ENCODE results near the gene FAM53A.

The FAM53A gene

GRCh38 chr4:1727117-1728031 lies 43.3 kb upstream of the FAM53A start:
- Histone ChIP-seq H3K4me2 (ENCODE audit: low read length) (no peak overlapping the region), H3K27me3 (ENCODE audit: insufficient read depth, low read length, poor library complexity) (no peaks in the 10 kb centered on the region), H2AK5ac (ENCODE audit: low read length) (no peak overlapping the region), H3K79me2 (ENCODE audit: control insufficient read depth, insufficient read depth, low read length) (peaks cover 16% of the 10 kb centered on the region), H2BK5ac (ENCODE audit: low read length) (no peak overlapping the region), H3K4me3 (ENCODE audit: low read length) (no peak overlapping the region), H3K4me1 (ENCODE audit: control insufficient read depth, low read depth, low read length) (peaks cover 4% of the 10 kb centered on the region), H3K23ac (ENCODE audit: low read length) (no peak overlapping the region), H3K4ac (ENCODE audit: low read depth, low read length) (no peak overlapping the region), H4K8ac (ENCODE audit: low read depth, low read length) (no peak overlapping the region), H4K5ac (ENCODE audit: low read length) (no peak overlapping the region), H3K9ac (ENCODE audit: low read length) (no peak overlapping the region), H3K79me1 (ENCODE audit: low read length) (peaks cover 21% of the 10 kb centered on the region), H3K36me3 (ENCODE audit: control insufficient read depth, insufficient read depth, low read length) (peaks cover 26% of the 10 kb centered on the region), H3K56ac (ENCODE audit: low read length) (no peak overlapping the region), H2BK15ac (replicated peaks; ENCODE audit: low read depth) (no peak overlapping the region), H3K27ac (ENCODE audit: low read depth, low read length) (peak overlapping the region; percentile 22), H2BK120ac (ENCODE audit: low read depth, low read length) (no peak overlapping the region), H3K18ac (ENCODE audit: low read length) (no peak overlapping the region)
- no CpG with 5 or more reads among the region's 18 CpGs for whole genome bisulfite sequencing (ENCODE audit: extremely low coverage, insufficient coverage, low lambda C conversion rate)
- no peak for DNase-seq

DNA sequence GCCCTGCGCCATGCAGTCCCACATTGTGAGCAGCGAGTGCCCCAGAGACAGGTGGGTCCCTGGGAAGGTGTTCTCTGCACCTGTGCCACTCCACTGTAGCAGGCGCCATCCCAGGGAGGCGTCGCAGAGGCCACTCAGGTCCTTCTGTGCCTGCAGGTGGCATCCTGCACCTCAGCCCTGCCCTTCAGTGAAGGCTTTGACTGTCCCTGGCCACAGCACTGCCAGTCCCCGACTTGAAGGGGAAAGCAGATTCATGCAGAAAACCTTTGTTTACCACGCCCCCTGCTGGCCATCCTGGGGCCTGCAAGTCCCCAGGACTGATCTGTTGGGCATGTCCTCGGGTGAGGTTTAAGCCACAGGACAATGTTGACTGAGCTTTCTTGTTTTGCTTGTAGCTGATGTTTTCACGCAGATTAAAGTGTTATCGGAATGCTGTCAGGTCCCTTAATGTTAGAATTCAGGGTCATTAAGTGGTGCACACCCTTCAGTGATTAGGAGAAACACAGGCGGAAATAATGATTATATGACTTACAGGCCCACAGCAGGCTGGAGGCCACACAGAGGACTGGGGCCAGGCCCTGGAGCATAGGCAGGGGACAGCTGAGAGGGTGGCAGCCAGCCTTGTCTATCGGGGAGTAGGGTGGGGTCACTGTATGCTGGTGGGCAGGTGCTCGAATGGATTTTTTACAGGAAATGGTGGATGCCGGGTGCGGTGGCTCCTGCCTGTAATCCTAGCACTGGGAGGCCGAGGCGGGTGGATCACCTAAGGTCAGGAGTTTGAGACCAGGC lies 42.2 kb upstream of the FAM53A start:
- no CpG with 5 or more reads among the region's 17 CpGs for WGBS (ENCODE audit: extremely low coverage, insufficient coverage, low lambda C conversion rate)
- no peak overlapping the region for H4K8ac ChIP-seq (ENCODE audit: low read depth, low read length)

DNA sequence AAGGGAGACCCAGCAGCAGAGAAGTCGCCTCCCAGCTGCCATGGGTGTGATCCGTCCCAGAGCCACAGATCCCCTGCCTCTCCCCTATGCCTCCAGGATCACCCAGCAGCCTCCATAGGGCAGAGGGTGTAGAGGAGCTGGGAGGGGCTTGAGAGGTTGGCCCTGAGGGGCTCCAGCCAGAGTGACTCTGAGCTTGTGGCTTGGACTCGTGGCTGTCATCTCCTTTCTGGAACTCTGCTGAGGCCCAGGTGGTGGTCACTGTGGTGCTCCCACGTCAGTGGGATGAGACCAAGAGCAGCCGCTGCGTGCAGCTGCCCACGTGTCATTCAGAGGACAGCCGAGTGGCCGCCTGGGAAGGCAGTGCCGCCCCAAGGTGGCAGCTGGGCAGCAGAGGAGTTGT lies 41.4 kb upstream of the FAM53A start:
- no peak overlapping the region for H2BK15ac ChIP-seq (replicated peaks; ENCODE audit: low read depth)
- no CpG with 5 or more reads among the region's 10 CpGs for WGBS (ENCODE audit: extremely low coverage, insufficient coverage, low lambda C conversion rate)
- peaks cover 24% of the 10 kb centered on the region for H3K79me2 ChIP-seq (ENCODE audit: control insufficient read depth, insufficient read depth, low read length)
- H4K5ac ChIP-seq (ENCODE audit: low read length) = no peak overlapping the region
- no peak overlapping the region for H2BK120ac ChIP-seq (ENCODE audit: low read depth, low read length)
- no peak overlapping the region for H3K4me2 ChIP-seq (ENCODE audit: low read length)
- no peak overlapping the region for H3K56ac ChIP-seq (ENCODE audit: low read length)
- no peak overlapping the region for H3K4me3 ChIP-seq (ENCODE audit: low read length)
- peaks cover 20% of the 10 kb centered on the region for H3K79me1 ChIP-seq (ENCODE audit: low read length)
- no peak overlapping the region for H2AK5ac ChIP-seq (ENCODE audit: low read length)
- peaks cover 17% of the 10 kb centered on the region for H3K36me3 ChIP-seq (ENCODE audit: control insufficient read depth, insufficient read depth, low read length)
- no peak overlapping the region for H3K18ac ChIP-seq (ENCODE audit: low read length)
- no peak for DNase-seq
- H4K8ac ChIP-seq (ENCODE audit: low read depth, low read length) = no peak overlapping the region
- no peak overlapping the region for H3K9ac ChIP-seq (ENCODE audit: low read length)
- no peak overlapping the region for H2BK5ac ChIP-seq (ENCODE audit: low read length)
- peaks cover 5% of the 10 kb centered on the region for H3K4me1 ChIP-seq (ENCODE audit: control insufficient read depth, low read depth, low read length)
- no peaks in the 10 kb centered on the region for H3K27me3 ChIP-seq (ENCODE audit: insufficient read depth, low read length, poor library complexity)
- H3K23ac ChIP-seq (ENCODE audit: low read length) = no peak overlapping the region
- no peak overlapping the region for H3K4ac ChIP-seq (ENCODE audit: low read depth, low read length)
- no peak overlapping the region for H3K27ac ChIP-seq (ENCODE audit: low read depth, low read length)

More for the DNA sequence above, 42.2 kb upstream of the FAM53A start:
- Histone ChIP-seq H3K36me3 (ENCODE audit: control insufficient read depth, insufficient read depth, low read length) (peaks cover 22% of the 10 kb centered on the region), H3K56ac (ENCODE audit: low read length) (peak overlapping the region; percentile 9), H3K27me3 (ENCODE audit: insufficient read depth, low read length, poor library complexity) (no peaks in the 10 kb centered on the region), H3K4ac (ENCODE audit: low read depth, low read length) (no peak overlapping the region), H3K9ac (ENCODE audit: low read length) (no peak overlapping the region), H3K4me3 (ENCODE audit: low read length) (no peak overlapping the region), H3K79me2 (ENCODE audit: control insufficient read depth, insufficient read depth, low read length) (peaks cover 24% of the 10 kb centered on the region), H4K5ac (ENCODE audit: low read length) (no peak overlapping the region), H3K4me2 (ENCODE audit: low read length) (no peak overlapping the region), H2BK120ac (ENCODE audit: low read depth, low read length) (no peak overlapping the region), H3K18ac (ENCODE audit: low read length) (no peak overlapping the region), H3K79me1 (ENCODE audit: low read length) (peaks cover 24% of the 10 kb centered on the region), H3K27ac (ENCODE audit: low read depth, low read length) (no peak overlapping the region), H2AK5ac (ENCODE audit: low read length) (no peak overlapping the region), H2BK5ac (ENCODE audit: low read length) (no peak overlapping the region), H3K4me1 (ENCODE audit: control insufficient read depth, low read depth, low read length) (peaks cover 5% of the 10 kb centered on the region), H2BK15ac (replicated peaks; ENCODE audit: low read depth) (no peak overlapping the region), H3K23ac (ENCODE audit: low read length) (no peak overlapping the region)
- peak; percentile 91 for DNase-seq

DNA sequence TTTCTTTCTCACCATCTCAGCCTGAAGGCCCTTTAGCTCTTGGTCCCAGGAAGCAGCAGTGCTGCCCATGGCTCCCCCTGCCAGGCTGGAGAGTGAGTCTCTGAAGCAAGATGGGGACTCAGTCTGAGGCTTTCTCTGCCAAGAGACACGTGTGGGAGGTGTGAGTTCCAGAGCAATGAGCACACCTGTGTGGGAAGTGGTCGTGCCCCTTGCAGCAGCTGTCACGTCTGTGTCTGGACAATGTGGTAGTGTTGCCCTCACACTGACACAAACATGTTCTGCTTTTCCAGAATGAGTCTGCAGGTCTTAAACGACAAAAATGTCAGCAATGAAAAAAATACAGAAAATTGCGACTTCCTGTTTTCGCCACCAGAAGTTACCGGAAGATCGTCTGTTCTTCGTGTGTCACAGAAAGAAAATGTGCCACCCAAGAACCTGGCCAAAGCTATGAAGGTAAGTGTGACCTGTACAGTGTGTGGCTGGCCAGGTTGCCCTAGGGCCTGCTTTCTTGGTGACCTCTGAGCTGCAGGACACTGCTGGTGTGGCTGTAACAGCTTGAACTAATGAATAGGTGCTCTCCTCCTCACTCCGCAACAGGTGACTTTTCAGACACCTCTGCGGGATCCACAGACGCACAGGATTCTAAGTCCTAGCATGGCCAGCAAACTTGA lies 39.2 kb upstream of the FAM53A start:
- Histone ChIP-seq H3K56ac (ENCODE audit: low read length) (no peak overlapping the region), H3K4me1 (ENCODE audit: control insufficient read depth, low read depth, low read length) (peaks cover 5% of the 10 kb centered on the region), H3K9ac (ENCODE audit: low read length) (peak overlapping the region; percentile 91), H3K4ac (ENCODE audit: low read depth, low read length) (no peak overlapping the region), H3K27ac (ENCODE audit: low read depth, low read length) (no peak overlapping the region), H3K79me2 (ENCODE audit: control insufficient read depth, insufficient read depth, low read length) (peaks cover 28% of the 10 kb centered on the region), H2BK15ac (replicated peaks; ENCODE audit: low read depth) (no peak overlapping the region), H3K79me1 (ENCODE audit: low read length) (peaks cover 18% of the 10 kb centered on the region), H3K4me3 (ENCODE audit: low read length) (no peak overlapping the region), H3K4me2 (ENCODE audit: low read length) (peak overlapping the region; percentile 93), H3K23ac (ENCODE audit: low read length) (no peak overlapping the region), H4K5ac (ENCODE audit: low read length) (no peak overlapping the region), H2AK5ac (ENCODE audit: low read length) (no peak overlapping the region), H2BK120ac (ENCODE audit: low read depth, low read length) (no peak overlapping the region), H3K18ac (ENCODE audit: low read length) (no peak overlapping the region), H2BK5ac (ENCODE audit: low read length) (no peak overlapping the region), H4K8ac (ENCODE audit: low read depth, low read length) (no peak overlapping the region), H3K27me3 (ENCODE audit: insufficient read depth, low read length, poor library complexity) (no peaks in the 10 kb centered on the region), H3K36me3 (ENCODE audit: control insufficient read depth, insufficient read depth, low read length) (peaks cover 12% of the 10 kb centered on the region)
- no CpG with 5 or more reads among the region's 12 CpGs for WGBS (ENCODE audit: extremely low coverage, insufficient coverage, low lambda C conversion rate)
- DNase-seq = no peak

GRCh38 chr4:1722551-1723118 lies 38.5 kb upstream of the FAM53A start:
- no peak overlapping the region for H4K8ac ChIP-seq (ENCODE audit: low read depth, low read length)
- H3K23ac ChIP-seq (ENCODE audit: low read length) = peak overlapping the region; percentile 15
- no CpG with 5 or more reads among the region's 18 CpGs for WGBS (ENCODE audit: extremely low coverage, insufficient coverage, low lambda C conversion rate)
- H3K27ac ChIP-seq (ENCODE audit: low read depth, low read length) = no peak overlapping the region
- no peak overlapping the region for H2BK120ac ChIP-seq (ENCODE audit: low read depth, low read length)
- peak overlapping the region; percentile 94 for H3K4me3 ChIP-seq (ENCODE audit: low read length)
- no peak for DNase-seq
- H4K5ac ChIP-seq (ENCODE audit: low read length) = no peak overlapping the region
- H3K18ac ChIP-seq (ENCODE audit: low read length) = no peak overlapping the region
- H3K79me1 ChIP-seq (ENCODE audit: low read length) = peaks cover 21% of the 10 kb centered on the region
- H2BK5ac ChIP-seq (ENCODE audit: low read length) = no peak overlapping the region
- peak overlapping the region; percentile 93 for H3K4me2 ChIP-seq (ENCODE audit: low read length)
- no peaks in the 10 kb centered on the region for H3K27me3 ChIP-seq (ENCODE audit: insufficient read depth, low read length, poor library complexity)
- peak overlapping the region; percentile 91 for H3K9ac ChIP-seq (ENCODE audit: low read length)
- H3K4ac ChIP-seq (ENCODE audit: low read depth, low read length) = peak overlapping the region; percentile 88
- no peak overlapping the region for H2BK15ac ChIP-seq (replicated peaks; ENCODE audit: low read depth)
- H2AK5ac ChIP-seq (ENCODE audit: low read length) = no peak overlapping the region
- peak overlapping the region; percentile 97 for H3K56ac ChIP-seq (ENCODE audit: low read length)
- peaks cover 5% of the 10 kb centered on the region for H3K4me1 ChIP-seq (ENCODE audit: control insufficient read depth, low read depth, low read length)
- H3K79me2 ChIP-seq (ENCODE audit: control insufficient read depth, insufficient read depth, low read length) = peaks cover 30% of the 10 kb centered on the region
- H3K36me3 ChIP-seq (ENCODE audit: control insufficient read depth, insufficient read depth, low read length) = peaks cover 10% of the 10 kb centered on the region

Measured in mesendoderm (in vitro differentiated cells).